Mucosa of descending colon (tissue), 3 donors: ENCODE data around the gene SETD2. TPM values are rescaled to one million over a fixed set of nuclear protein-coding genes. Genes with fewer than 3 reads are reported as not detected.
A peak's percentile ranks its signal among the peaks of the same experiment; 100 is the strongest.
"Not testable (repeated sequence)": the region's sequence is repeated elsewhere in the genome, so short reads cannot be mapped to it uniquely, and the experiment has no call there.

ENCODE experiments used
- ATAC-seq: fragments of 200-7000 bp; cut with Tn5 transposase; one replicate; pipeline ENCODE4 v1.9.1; 2020; ENCODE audit warnings: mild to moderate bottlenecking, moderate library complexity
- DNase-seq, 3 donors: peaks; one replicate each; pipeline ENCODE4 v3.0.0-alpha.2; 2020
- H3K36me3 ChIP-seq: fragments of 200-600 bp; one replicate; pipeline ENCODE4 v1.8.0; 2021; ENCODE audit warnings: low read depth, mild to moderate bottlenecking
- H3K4me1 ChIP-seq: fragments of 200-600 bp; one replicate; pipeline ENCODE4 v1.8.0; 2021; ENCODE audit warnings: low read depth, mild to moderate bottlenecking
- H3K4me3 ChIP-seq: fragments of 200-600 bp; one replicate; pipeline ENCODE4 v1.8.0; 2021; ENCODE audit warnings: mild to moderate bottlenecking
- H3K9me3 ChIP-seq: fragments of 200-600 bp; one replicate; pipeline ENCODE4 v1.8.0; 2021; ENCODE audit warnings: mild to moderate bottlenecking
- CTCF ChIP-seq: fragments of 200-600 bp; IDR thresholded peaks from one replicate; pipeline ENCODE4 v1.8.0; 2022; ENCODE audit warnings: antibody characterized with exemption, mild to moderate bottlenecking
- intact Hi-C, 2 donors: fragments of 100-400 bp; cut with DNase I in 1 of 2; cut with micrococcal nuclease in 1 of 2; formaldehyde crosslinking; loops; one replicate each; pipeline versions ENCODE4 v1.11.0 to v1.11.1; 2022; cut with DNase I, micrococcal nuclease
- total RNA-seq, 3 donors: library from RNA; stranded (reverse); fragmentation: NEBNext Ultra II Directional in 2 of 3; extraction: Animal tissue kit (Norgen Biotek cat#: 25700) in 2 of 3; gene quantifications; one replicate each; pipeline versions ENCODE4 v1.2.1 to v1.2.4, GENCODE V29; 2021 to 2023
- donor health status: DM: no; HTN: no; CAD: no; lungs with moderate emphysema.
- donor health status: DM: no; HTN: no; CAD: no.
- donor health status: DM: no; HTN: yes; CAD: no.

SETD2 gene
- total RNA-seq, 3 donors from 2014 or later: 41.5 to 71.1 (median 50.4) TPM

- DNase-seq (no peak), ATAC-seq (no peak)
- Histone ChIP-seq H3K4me1 (no peaks in the 10 kb centered on the region), H3K36me3 (no peaks in the 10 kb centered on the region), H3K9me3 (no peaks in the 10 kb centered on the region), H3K4me3 (no peak overlapping the region)
- intact Hi-C loops: no loop called here
- no peak for TF ChIP-seq CTCF
Observed at GRCh38 chr3:47070770-47071169, 93.1 kb downstream of the SETD2 start.

GRCh38 chr3:47066259-47066658, 97.7 kb downstream of the SETD2 start:
- H3K9me3 ChIP-seq, DNase-seq, H3K4me3 ChIP-seq, H3K36me3 ChIP-seq, ATAC-seq, intact Hi-C loops, H3K4me1 ChIP-seq: not testable (repeated sequence)

DNA sequence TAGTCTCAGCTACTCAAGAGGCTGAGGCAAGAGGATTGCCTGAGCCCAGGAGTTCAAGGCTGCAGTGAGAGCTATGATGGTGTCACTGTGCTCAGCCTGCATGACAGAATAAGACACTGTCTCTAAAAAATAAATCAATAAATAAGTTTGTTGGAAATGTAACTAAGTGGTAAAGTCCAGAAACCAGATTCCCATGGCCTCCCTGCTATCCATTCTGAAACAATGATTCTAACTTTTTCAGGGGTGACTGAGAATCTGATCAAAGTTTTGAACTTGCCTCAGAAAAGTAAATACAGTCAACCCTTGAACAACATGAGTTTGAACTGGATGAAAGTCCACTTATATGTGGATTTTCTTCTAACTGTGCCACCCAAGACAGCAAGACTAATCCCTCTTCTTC, 98.2 kb downstream of the SETD2 start:
- ATAC-seq (no peak), DNase-seq (no peak)
- intact Hi-C loops: no loop called here
- Histone ChIP-seq H3K4me3 (no peak overlapping the region), H3K4me1 (no peaks in the 10 kb centered on the region), H3K9me3 (no peaks in the 10 kb centered on the region), H3K36me3 (peaks cover 3% of the 10 kb centered on the region)
- no peak for TF ChIP-seq CTCF

- ATAC-seq (no peak), DNase-seq (no peak)
- no peak overlapping the region for H3K4me3 ChIP-seq
- H3K9me3 ChIP-seq: no peaks in the 10 kb centered on the region
- H3K4me1 ChIP-seq: no peaks in the 10 kb centered on the region
- intact Hi-C loops: no loop called here
- TF ChIP-seq CTCF: no peak
- peaks cover 3% of the 10 kb centered on the region for H3K36me3 ChIP-seq
Observed at GRCh38 chr3:47065058-47065457, 98.9 kb downstream of the SETD2 start.

DNA sequence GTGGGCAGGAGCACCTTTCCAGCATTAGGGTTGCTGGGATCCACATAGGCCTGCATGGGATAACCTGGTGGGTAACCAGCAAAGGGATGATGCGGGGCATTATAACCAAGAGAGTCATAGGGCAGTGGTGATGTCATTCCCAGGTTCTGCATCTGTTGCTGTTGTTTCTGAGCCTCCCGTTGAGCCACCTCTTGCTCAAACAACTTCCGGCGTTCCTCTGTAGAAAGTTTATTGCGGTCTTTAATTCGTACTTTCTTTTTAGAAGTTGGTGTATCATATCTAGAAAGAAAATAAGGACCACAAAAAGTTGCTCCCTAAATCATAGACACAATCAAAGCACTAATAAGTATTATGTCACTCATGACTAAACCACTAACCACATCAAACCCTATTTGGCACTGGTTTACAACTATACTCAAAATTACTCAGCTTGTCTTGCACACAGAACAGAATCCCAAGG, 106.7 kb downstream of the SETD2 start:
- H3K36me3 ChIP-seq: peaks cover 3% of the 10 kb centered on the region
- ATAC-seq (peak; percentile 54), DNase-seq (no peak)
- H3K9me3 ChIP-seq: no peaks in the 10 kb centered on the region
- no peak overlapping the region for H3K4me3 ChIP-seq
- intact Hi-C loops: no loop called here
- H3K4me1 ChIP-seq: no peaks in the 10 kb centered on the region
- TF ChIP-seq CTCF: no peak

DNA sequence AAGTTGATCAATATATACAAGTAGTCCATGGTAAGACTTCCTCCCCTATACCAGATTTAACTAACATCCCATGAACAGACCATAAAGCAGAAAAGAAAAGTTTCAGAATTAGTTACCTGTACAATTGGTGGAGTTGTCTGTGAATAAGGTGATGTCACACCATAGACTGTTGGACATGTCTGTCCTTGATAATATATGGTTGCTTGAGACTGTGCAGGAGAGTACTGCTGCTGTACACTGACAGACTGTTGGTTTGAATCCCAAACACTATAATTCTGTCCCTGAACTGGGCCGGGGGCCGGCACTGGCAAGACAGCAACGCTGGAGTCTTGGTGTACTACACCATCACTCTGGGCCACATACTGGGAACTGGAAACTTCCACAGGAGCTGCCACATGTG, 107.2 kb downstream of the SETD2 start:
- ATAC-seq (no peak), DNase-seq (no peak)
- Histone ChIP-seq H3K4me1 (no peaks in the 10 kb centered on the region), H3K9me3 (no peaks in the 10 kb centered on the region), H3K4me3 (no peak overlapping the region), H3K36me3 (no peaks in the 10 kb centered on the region)
- intact Hi-C loops: no loop called here
- TF ChIP-seq CTCF: no peak
